ENCODE data around the gene MYO10. TPM values are rescaled to one million over a fixed set of nuclear protein-coding genes. Genes with fewer than 3 reads are reported as not detected.
"Not testable (repeated sequence)": the region's sequence is repeated elsewhere in the genome, so short reads cannot be mapped to it uniquely, and the experiment has no call there.

Gene MYO10
- total RNA-seq (10 to 100 TPM; 27.9 to 34.5 TPM), polyA plus RNA-seq (ENCODE audit: insufficient read length in 2 of 2) (10 to 100 TPM; 49.1 to 77.7 TPM)
- long read RNA-seq, donor 1, full-length matches to known transcripts: 3 of 56 reads
- long read RNA-seq, donor 1, partial matches to known transcripts: 53 of 56 reads
- long read RNA-seq, donor 1, other reads (novel, unspliced or antisense): 0 of 56 reads
- long read RNA-seq, donor 2, partial matches to known transcripts: 46 of 46 reads
- long read RNA-seq, donor 2, other reads (novel, unspliced or antisense): 0 of 46 reads
- long read RNA-seq, donor 3, partial matches to known transcripts: 30 of 31 reads
- long read RNA-seq, donor 3, other reads (novel, unspliced or antisense): 0 of 31 reads
- long read RNA-seq, donor 4, partial matches to known transcripts: 16 of 16 reads
- long read RNA-seq, donor 4, other reads (novel, unspliced or antisense): 0 of 16 reads

DNA sequence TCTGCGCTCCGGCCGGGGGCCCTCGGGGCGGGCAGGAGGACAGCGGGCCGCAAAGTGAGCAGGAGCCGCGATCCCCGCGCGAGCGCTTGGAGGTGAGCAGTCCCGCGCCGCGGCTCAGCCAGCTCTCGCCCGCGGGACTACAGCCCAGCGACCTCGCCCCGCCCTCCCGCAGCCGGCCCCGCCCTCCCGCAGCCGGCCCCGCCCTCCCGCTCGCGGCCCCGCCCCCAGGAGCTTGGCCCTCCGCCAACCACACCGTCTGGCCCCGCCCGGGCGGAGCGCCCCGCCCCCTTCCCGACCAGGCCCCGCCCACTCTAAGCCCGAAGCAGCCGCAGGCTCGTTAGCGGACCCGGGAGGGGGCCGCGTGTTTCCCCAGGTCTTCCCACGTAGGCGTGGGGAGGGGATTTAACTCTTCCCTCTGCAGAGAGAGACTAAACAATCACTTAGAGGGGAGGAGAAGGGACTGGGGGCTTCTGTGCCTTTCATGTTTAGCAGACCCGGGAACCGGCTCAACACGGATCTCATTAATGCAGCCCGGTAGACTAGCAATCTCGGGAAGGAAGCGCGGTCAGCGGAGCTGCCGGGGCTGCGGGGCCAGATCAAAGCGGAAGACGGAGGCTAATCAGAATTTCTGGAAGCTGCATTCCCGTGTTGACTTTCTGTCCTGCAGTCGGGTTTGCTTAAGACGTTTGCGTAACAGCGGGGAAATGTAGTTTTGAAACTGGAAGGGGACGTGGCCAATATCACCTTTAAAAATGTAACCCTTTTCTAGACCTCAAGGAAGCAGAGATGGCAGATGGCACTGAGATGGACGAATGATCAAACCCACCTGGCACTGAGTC, at the start of gene MYO10:
TSS of gene MYO10 (minus strand) at position 139 of the 839 bp plus-strand sequence. CDS start 480 bp downstream, outside the sequence.
- Histone ChIP-seq H3K27me3 (ENCODE audit: control insufficient read depth, insufficient read depth, low read length) (peaks cover 67% of the 10 kb centered on the region), H3K4me3 (ENCODE audit: low read depth, low read length) (peak within 1 kb of the TSS; percentile 61), H3K4me1 (ENCODE audit: control insufficient read depth, insufficient read depth, low read length) (peaks cover 19% of the 10 kb centered on the region), H3K9me3 (ENCODE audit: control insufficient read depth, insufficient read depth, low read length) (no peaks in the 10 kb centered on the region), H3K36me3 (ENCODE audit: control insufficient read depth, insufficient read depth, low read length) (no peaks in the 10 kb centered on the region), H3K27ac (ENCODE audit: low read depth, low read length) (peak within 1 kb of the TSS; percentile 57)
- peak in 4 of 6 donors; percentile 47 to 89 (median 66) for DNase-seq (ENCODE audit: low read depth in 4 of 6, low spot score in 6 of 6)
- WGBS (ENCODE audit: insufficient coverage): under 1% methylated on average over 50 of the region's 70 CpGs

DNA sequence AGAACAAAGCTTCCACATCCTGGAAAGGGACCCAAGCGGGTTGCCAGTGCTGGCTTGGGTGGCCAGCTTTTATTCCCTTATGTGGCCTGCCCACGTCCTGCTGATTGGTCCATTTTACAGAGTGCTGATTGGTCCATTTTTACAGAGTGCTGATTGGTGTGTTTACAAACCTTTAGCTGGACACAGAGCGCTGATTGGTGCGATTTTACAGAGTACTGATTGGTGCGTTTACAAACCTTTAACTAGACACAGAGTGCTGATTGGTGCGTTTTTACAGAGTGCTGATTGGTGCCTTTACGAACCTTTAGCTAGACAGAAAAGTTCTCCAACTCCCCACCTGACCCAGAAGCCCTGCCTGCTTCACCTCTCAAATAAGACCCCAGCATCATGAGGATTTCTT, 49.2 kb upstream of the MYO10 start:
- H3K36me3 ChIP-seq (ENCODE audit: control insufficient read depth, insufficient read depth, low read length); DNase-seq (ENCODE audit: low read depth in 4 of 6, low spot score in 6 of 6); H3K27ac ChIP-seq (ENCODE audit: low read depth, low read length); H3K27me3 ChIP-seq (ENCODE audit: control insufficient read depth, insufficient read depth, low read length); H3K9me3 ChIP-seq (ENCODE audit: control insufficient read depth, insufficient read depth, low read length); H3K4me1 ChIP-seq (ENCODE audit: control insufficient read depth, insufficient read depth, low read length); H3K4me3 ChIP-seq (ENCODE audit: low read depth, low read length): not testable (repeated sequence)
- WGBS (ENCODE audit: insufficient coverage): 84% methylated on average over 7 of the region's 7 CpGs

DNA sequence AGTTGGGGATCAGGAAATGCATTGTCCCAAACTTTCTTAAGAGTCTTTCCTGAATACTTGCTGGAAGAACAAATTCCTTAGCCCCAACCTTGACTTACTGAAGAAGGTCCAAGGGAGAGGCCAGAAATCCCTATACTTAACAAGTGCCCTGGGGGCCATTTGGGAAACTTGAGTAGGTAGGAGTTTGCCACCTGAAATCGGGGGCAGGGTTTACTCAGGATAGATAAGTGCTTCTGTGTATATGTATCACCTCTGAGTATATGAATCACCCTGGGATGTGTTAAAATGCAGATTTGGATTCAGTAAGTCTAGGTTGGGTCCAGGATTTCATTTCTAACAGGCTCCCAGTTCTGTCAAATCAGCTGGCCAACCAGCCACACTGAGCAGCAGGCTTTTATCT, 47.9 kb upstream of the MYO10 start:
- no peak overlapping the region for H3K4me3 ChIP-seq (ENCODE audit: low read depth, low read length)
- no peak for DNase-seq (ENCODE audit: low read depth in 4 of 6, low spot score in 6 of 6)
- H3K27ac ChIP-seq (ENCODE audit: low read depth, low read length): no peak overlapping the region
- H3K27me3 ChIP-seq (ENCODE audit: control insufficient read depth, insufficient read depth, low read length): no peaks in the 10 kb centered on the region
- 100% methylated on average over 1 of the region's 1 CpG for WGBS (ENCODE audit: insufficient coverage)
- no peaks in the 10 kb centered on the region for H3K4me1 ChIP-seq (ENCODE audit: control insufficient read depth, insufficient read depth, low read length)
- no peaks in the 10 kb centered on the region for H3K9me3 ChIP-seq (ENCODE audit: control insufficient read depth, insufficient read depth, low read length)
- H3K36me3 ChIP-seq (ENCODE audit: control insufficient read depth, insufficient read depth, low read length): no peaks in the 10 kb centered on the region

DNA sequence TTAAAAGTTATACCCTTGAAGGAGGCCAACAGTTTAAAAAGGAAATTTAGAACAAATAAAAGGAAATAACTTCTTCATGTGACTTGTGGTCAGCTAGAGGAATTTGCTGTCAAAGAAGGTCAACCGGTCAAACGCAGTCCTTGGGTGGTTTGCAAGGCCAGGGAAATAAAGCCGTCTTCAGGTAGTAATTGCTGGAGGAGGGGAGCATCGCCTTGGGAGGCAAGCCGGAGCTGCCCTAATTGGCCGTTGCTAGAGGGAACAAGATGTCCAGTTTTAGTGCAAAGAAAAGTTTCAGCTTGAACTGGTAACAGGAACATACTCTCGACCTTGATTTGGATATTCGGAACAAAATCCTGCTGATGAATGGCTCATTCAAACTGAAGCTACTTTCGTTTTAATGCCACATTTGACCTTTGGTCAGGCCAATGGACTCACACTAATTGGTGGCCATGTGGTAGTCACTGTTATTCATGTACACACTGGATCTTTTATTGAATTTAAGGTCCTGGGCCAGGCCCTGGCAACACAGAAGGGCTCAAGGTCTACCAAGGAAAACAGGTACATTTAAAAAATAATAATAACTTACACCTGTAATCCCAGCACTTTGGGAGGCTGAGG, 47.0 kb upstream of the MYO10 start:
- H3K4me1 ChIP-seq (ENCODE audit: control insufficient read depth, insufficient read depth, low read length): no peaks in the 10 kb centered on the region
- H3K4me3 ChIP-seq (ENCODE audit: low read depth, low read length): no peak overlapping the region
- no peaks in the 10 kb centered on the region for H3K9me3 ChIP-seq (ENCODE audit: control insufficient read depth, insufficient read depth, low read length)
- H3K27me3 ChIP-seq (ENCODE audit: control insufficient read depth, insufficient read depth, low read length): no peaks in the 10 kb centered on the region
- no peak for DNase-seq (ENCODE audit: low read depth in 4 of 6, low spot score in 6 of 6)
- H3K36me3 ChIP-seq (ENCODE audit: control insufficient read depth, insufficient read depth, low read length): no peaks in the 10 kb centered on the region
- H3K27ac ChIP-seq (ENCODE audit: low read depth, low read length): no peak overlapping the region
- WGBS (ENCODE audit: insufficient coverage): 67% methylated on average over 7 of the region's 9 CpGs

DNA sequence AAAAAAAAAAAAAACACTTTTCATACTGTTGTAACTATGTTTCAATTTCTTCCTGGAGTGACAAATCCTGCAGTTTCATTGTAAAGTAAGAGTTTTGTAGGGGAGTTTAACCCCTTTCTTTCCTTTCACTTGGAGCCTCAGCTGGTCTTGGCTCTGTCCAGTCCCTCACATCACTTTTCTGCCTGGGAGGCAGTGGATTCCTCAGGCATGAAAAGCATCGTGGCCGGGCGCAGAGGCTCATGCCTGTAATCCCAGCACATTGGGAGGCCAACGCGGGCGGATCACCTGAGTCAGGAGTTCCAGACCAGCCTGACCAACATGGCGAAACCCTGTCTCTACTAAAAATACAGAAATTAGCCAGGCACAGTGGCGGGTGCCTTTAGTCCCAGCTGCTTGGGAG, 45.6 kb upstream of the MYO10 start:
- Histone ChIP-seq H3K27me3 (ENCODE audit: control insufficient read depth, insufficient read depth, low read length) (no peaks in the 10 kb centered on the region), H3K4me1 (ENCODE audit: control insufficient read depth, insufficient read depth, low read length) (no peaks in the 10 kb centered on the region), H3K4me3 (ENCODE audit: low read depth, low read length) (no peak overlapping the region), H3K36me3 (ENCODE audit: control insufficient read depth, insufficient read depth, low read length) (no peaks in the 10 kb centered on the region), H3K9me3 (ENCODE audit: control insufficient read depth, insufficient read depth, low read length) (no peaks in the 10 kb centered on the region), H3K27ac (ENCODE audit: low read depth, low read length) (no peak overlapping the region)
- DNase-seq (ENCODE audit: low read depth in 4 of 6, low spot score in 6 of 6): no peak
- WGBS (ENCODE audit: insufficient coverage): 76% methylated on average over 6 of the region's 8 CpGs

DNA sequence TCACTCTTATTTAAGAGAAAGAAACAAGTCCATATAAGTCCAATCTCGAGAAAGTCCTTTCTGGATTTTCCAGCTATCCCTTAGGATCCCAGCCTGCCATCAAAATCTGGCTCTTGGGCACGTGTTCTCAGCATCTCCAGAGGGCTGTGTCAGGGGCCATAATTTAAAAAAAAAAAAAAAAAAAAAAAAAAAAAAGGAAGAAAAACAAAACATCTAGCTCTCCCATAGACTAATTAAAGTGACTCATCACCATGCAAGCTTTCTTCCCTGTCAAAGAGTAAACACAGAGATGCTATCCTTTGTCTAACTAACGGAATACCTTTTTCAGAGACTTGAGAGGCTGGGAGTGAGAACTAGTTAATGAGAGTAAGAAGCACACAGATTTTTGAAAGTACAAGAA, 44.9 kb upstream of the MYO10 start:
- Histone ChIP-seq H3K9me3 (ENCODE audit: control insufficient read depth, insufficient read depth, low read length) (no peaks in the 10 kb centered on the region), H3K27me3 (ENCODE audit: control insufficient read depth, insufficient read depth, low read length) (no peaks in the 10 kb centered on the region), H3K36me3 (ENCODE audit: control insufficient read depth, insufficient read depth, low read length) (no peaks in the 10 kb centered on the region), H3K27ac (ENCODE audit: low read depth, low read length) (no peak overlapping the region), H3K4me1 (ENCODE audit: control insufficient read depth, insufficient read depth, low read length) (no peaks in the 10 kb centered on the region), H3K4me3 (ENCODE audit: low read depth, low read length) (no peak overlapping the region)
- WGBS (ENCODE audit: insufficient coverage): no CpG with 5 or more reads among the region's 3 CpGs
- DNase-seq (ENCODE audit: low read depth in 4 of 6, low spot score in 6 of 6): no peak

DNA sequence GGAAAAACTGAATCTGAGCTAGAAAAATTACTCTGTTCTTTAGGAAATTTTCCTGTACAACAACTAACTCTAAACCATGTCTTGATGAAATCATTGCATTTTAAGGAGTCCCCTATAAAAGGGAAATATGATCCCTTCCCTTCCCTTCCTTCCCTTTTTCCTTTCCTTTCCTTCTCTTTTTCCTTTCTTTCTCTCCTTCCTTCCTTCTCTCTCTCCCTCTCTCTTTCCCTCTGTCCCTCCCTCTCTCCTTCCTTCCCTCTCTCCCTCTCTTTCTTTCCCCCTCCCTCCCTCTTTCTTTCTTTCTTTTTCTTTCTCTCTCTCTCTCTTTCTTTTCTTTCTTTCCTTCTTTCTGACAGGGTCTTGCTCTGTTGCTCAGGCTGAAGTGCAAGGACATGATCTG, 42.2 kb upstream of the MYO10 start:
- Histone ChIP-seq H3K27me3 (ENCODE audit: control insufficient read depth, insufficient read depth, low read length) (no peaks in the 10 kb centered on the region), H3K4me3 (ENCODE audit: low read depth, low read length) (no peak overlapping the region)
- no peak for DNase-seq (ENCODE audit: low read depth in 4 of 6, low spot score in 6 of 6)

DNA sequence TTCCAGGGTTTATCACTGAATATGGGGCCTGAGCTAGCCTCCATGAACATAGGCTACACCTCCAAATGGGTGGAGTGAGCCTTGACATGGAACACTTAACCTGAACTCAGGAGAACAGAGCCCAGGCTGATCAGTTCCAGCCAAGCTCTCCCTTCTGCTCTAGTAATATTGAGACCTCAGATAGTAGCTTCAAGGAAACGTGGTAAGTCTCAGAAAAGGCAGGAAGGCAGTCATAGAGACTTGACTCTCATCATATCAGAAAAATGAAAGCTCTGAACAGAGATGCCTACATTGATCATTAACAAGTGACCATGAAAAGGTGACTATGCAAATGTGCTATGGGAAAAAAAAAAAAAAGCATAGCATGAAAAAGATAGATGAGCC, 40.5 kb upstream of the MYO10 start:
- Histone ChIP-seq H3K4me3 (ENCODE audit: low read depth, low read length) (no peak overlapping the region), H3K36me3 (ENCODE audit: control insufficient read depth, insufficient read depth, low read length) (no peaks in the 10 kb centered on the region), H3K4me1 (ENCODE audit: control insufficient read depth, insufficient read depth, low read length) (no peaks in the 10 kb centered on the region), H3K27me3 (ENCODE audit: control insufficient read depth, insufficient read depth, low read length) (no peaks in the 10 kb centered on the region), H3K9me3 (ENCODE audit: control insufficient read depth, insufficient read depth, low read length) (no peaks in the 10 kb centered on the region), H3K27ac (ENCODE audit: low read depth, low read length) (no peak overlapping the region)
- no peak for DNase-seq (ENCODE audit: low read depth in 4 of 6, low spot score in 6 of 6)
- no CpG with 5 or more reads among the region's 1 CpG for WGBS (ENCODE audit: insufficient coverage)

More for the DNA sequence above, 42.2 kb upstream of the MYO10 start:
- H3K9me3 ChIP-seq (ENCODE audit: control insufficient read depth, insufficient read depth, low read length): no peaks in the 10 kb centered on the region
- no peak overlapping the region for H3K27ac ChIP-seq (ENCODE audit: low read depth, low read length)
- no peaks in the 10 kb centered on the region for H3K36me3 ChIP-seq (ENCODE audit: control insufficient read depth, insufficient read depth, low read length)
- no peaks in the 10 kb centered on the region for H3K4me1 ChIP-seq (ENCODE audit: control insufficient read depth, insufficient read depth, low read length)

DNA sequence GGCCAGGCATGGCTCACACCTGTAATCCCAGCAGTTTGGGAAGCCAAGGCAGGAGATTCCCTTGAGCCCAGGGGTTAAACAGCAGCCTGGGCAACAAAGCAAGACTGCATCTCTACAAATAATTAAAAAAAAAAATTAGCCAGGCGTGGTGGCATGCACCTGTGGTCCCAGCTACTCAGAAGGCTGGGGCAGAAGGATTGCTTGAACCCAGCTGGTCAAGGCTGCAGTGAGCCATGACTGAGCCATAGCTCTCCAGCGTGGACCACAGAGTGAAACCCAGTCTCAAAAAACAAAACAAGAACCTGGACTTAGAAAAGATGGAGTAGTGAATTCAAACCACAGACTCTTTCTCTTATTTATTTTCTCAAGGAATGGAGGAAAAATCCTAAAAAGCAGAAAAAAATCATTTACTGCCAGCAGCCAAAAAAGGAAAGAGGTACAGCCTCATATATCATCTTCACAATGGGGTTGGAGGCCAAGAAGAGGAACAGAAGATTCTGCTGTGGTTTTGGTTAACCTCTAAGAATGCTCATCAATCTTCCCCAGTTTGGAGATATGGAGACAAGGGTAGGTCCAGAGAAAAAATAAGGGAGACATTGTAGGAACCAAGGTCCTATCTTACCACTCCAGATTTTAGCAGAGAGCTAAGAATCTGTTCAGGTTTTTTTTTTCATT, 40.0 kb upstream of the MYO10 start:
- Histone ChIP-seq H3K27ac (ENCODE audit: low read depth, low read length) (no peak overlapping the region), H3K4me1 (ENCODE audit: control insufficient read depth, insufficient read depth, low read length) (no peaks in the 10 kb centered on the region), H3K9me3 (ENCODE audit: control insufficient read depth, insufficient read depth, low read length) (no peaks in the 10 kb centered on the region), H3K27me3 (ENCODE audit: control insufficient read depth, insufficient read depth, low read length) (no peaks in the 10 kb centered on the region), H3K36me3 (ENCODE audit: control insufficient read depth, insufficient read depth, low read length) (no peaks in the 10 kb centered on the region), H3K4me3 (ENCODE audit: low read depth, low read length) (no peak overlapping the region)
- 83% methylated on average over 1 of the region's 2 CpGs for WGBS (ENCODE audit: insufficient coverage)
- no peak for DNase-seq (ENCODE audit: low read depth in 4 of 6, low spot score in 6 of 6)

All from spinal cord (tissue), 10 donors.